H9 (cell line): Measurements from ENCODE around the gene FEV. TPM values are rescaled to one million over a fixed set of nuclear protein-coding genes. Genes with fewer than 3 reads are reported as not detected.

Source experiments
- DNase-seq: peaks from one replicate; pipeline ENCODE4 v3.0.0-alpha.2; 2017
- H2AFZ ChIP-seq: one replicate; pipeline ENCODE4 v1.6.1; 2013; ENCODE audit warnings: mild to moderate bottlenecking, low read length, control low read depth, moderate library complexity
- H2AK5ac ChIP-seq: 2 replicates; pipeline ENCODE4 v1.6.1; 2013; ENCODE audit warnings: low read length, control low read depth, mixed read lengths; ENCODE audit not compliant: insufficient read length
- H2BK120ac ChIP-seq: one replicate; pipeline ENCODE4 v1.6.1; 2013; ENCODE audit warnings: low read depth, mild to moderate bottlenecking, low read length, control low read depth, inconsistent platforms; ENCODE audit not compliant: poor library complexity, severe bottlenecking
- H2BK12ac ChIP-seq: 2 replicates; pipeline ENCODE4 v1.6.1; 2013; ENCODE audit warnings: low read length, control low read depth, mixed read lengths, low read depth; ENCODE audit not compliant: insufficient read length
- H2BK15ac ChIP-seq: 2 replicates; pipeline ENCODE4 v1.6.1; 2013; ENCODE audit warnings: low read depth, low read length, control low read depth
- H2BK20ac ChIP-seq: one replicate; pipeline ENCODE4 v1.6.1; 2013; ENCODE audit warnings: low read depth, mild to moderate bottlenecking, low read length, control low read depth, inconsistent platforms; ENCODE audit not compliant: poor library complexity, severe bottlenecking
- H2BK5ac ChIP-seq: 2 replicates; pipeline ENCODE4 v1.6.1; 2013; ENCODE audit warnings: low read length, control low read depth, mixed read lengths; ENCODE audit not compliant: insufficient read length
- H3K14ac ChIP-seq: 2 replicates; pipeline ENCODE4 v1.6.1; 2013; ENCODE audit warnings: low read length, control low read depth; ENCODE audit not compliant: insufficient read depth
- H3K18ac ChIP-seq: 2 replicates; pipeline ENCODE4 v1.6.1; 2013; ENCODE audit warnings: low read depth, mild to moderate bottlenecking, mixed read lengths, low read length, control low read depth; ENCODE audit not compliant: insufficient read length
- H3K23ac ChIP-seq: 2 replicates; pipeline ENCODE4 v1.6.1; 2013; ENCODE audit warnings: low read length, control low read depth, mixed read lengths, low read depth; ENCODE audit not compliant: insufficient read length
- H3K23me2 ChIP-seq: 2 replicates; pipeline ENCODE4 v1.6.1; 2013; ENCODE audit warnings: low read depth, mild to moderate bottlenecking, mixed read lengths, low read length, control low read depth; ENCODE audit not compliant: insufficient read length, poor library complexity, severe bottlenecking
- H3K27ac ChIP-seq: 2 replicates; pipeline ENCODE4 v1.5.1; 2013; ENCODE audit warnings: low read length, control low read depth, mixed read lengths, low read depth; ENCODE audit not compliant: insufficient read length
- H3K27me3 ChIP-seq: 2 replicates; pipeline ENCODE4 v1.6.1; 2013; ENCODE audit warnings: low read length, control low read depth, inconsistent platforms; ENCODE audit not compliant: insufficient read depth
- H3K4ac ChIP-seq: 2 replicates; pipeline ENCODE4 v1.6.1; 2013; ENCODE audit warnings: low read depth, mild to moderate bottlenecking, control low read depth, inconsistent platforms, low read length, moderate library complexity
- H3K4me1 ChIP-seq: 2 replicates; pipeline ENCODE4 v1.6.1; 2013; ENCODE audit warnings: low read length, control low read depth, inconsistent platforms; ENCODE audit not compliant: insufficient read depth
- H3K4me2 ChIP-seq: 2 replicates; pipeline ENCODE4 v1.6.1; 2013; ENCODE audit warnings: low read length, control low read depth, mixed read lengths; ENCODE audit not compliant: insufficient read length, insufficient read depth
- H3K56ac ChIP-seq: 2 replicates; pipeline ENCODE4 v1.6.1; 2013; ENCODE audit warnings: low read depth, mild to moderate bottlenecking, mixed read lengths, low read length, control low read depth; ENCODE audit not compliant: insufficient read length
- H3K79me1 ChIP-seq: 2 replicates; pipeline ENCODE4 v1.6.1; 2013; ENCODE audit warnings: low read depth, mild to moderate bottlenecking, moderate library complexity, low read length, control low read depth, inconsistent platforms; ENCODE audit not compliant: insufficient read depth, poor library complexity, severe bottlenecking
- H3K79me2 ChIP-seq: 2 replicates; pipeline ENCODE4 v1.6.1; 2013; ENCODE audit warnings: low read length, control low read depth, inconsistent platforms; ENCODE audit not compliant: insufficient read depth
- H3K9ac ChIP-seq: 2 replicates; pipeline ENCODE4 v1.6.1; 2013; ENCODE audit warnings: low read length, control low read depth, mixed read lengths; ENCODE audit not compliant: insufficient read length; ENCODE audit errors: extremely low read depth
- H3K9me3 ChIP-seq: one replicate; pipeline ENCODE4 v1.6.1; 2013; ENCODE audit warnings: low read depth, low read length, inconsistent platforms; ENCODE audit not compliant: control insufficient read depth
- H3T11ph ChIP-seq: one replicate; pipeline ENCODE4 v1.6.1; 2013; ENCODE audit warnings: mild to moderate bottlenecking, low read length, control low read depth, inconsistent platforms
- H4K20me1 ChIP-seq: one replicate; pipeline ENCODE4 v1.6.1; 2013; ENCODE audit not compliant: control insufficient read depth, insufficient read length, insufficient read depth
- H4K5ac ChIP-seq: 2 replicates; pipeline ENCODE4 v1.6.1; 2013; ENCODE audit warnings: low read depth, mild to moderate bottlenecking, mixed read lengths, low read length, control low read depth; ENCODE audit not compliant: insufficient read length
- H4K8ac ChIP-seq: replicated peaks from 2 replicates; pipeline ENCODE4 v1.6.1; 2013; ENCODE audit warnings: low read length, control low read depth, mixed read lengths, low read depth; ENCODE audit not compliant: insufficient read length
- H4K91ac ChIP-seq: 2 replicates; pipeline ENCODE4 v1.6.1; 2013; ENCODE audit warnings: low read depth, mild to moderate bottlenecking, moderate library complexity, mixed read lengths, low read length, control low read depth; ENCODE audit not compliant: insufficient read length
- H3K27ac Mint-ChIP-seq, 3 experiments: 2 replicates in 2 of 3; 3 replicates in 1 of 3; pipeline ENCODE4 v1.8.0; 2020 to 2021; ENCODE audit warnings: mixed read lengths in 3 of 3, mild to moderate bottlenecking in 1 of 3, moderate library complexity in 1 of 3
- H3K27me3 Mint-ChIP-seq: 2 replicates; pipeline ENCODE4 v1.8.0; 2021; ENCODE audit warnings: low read depth, mild to moderate bottlenecking, moderate library complexity, mixed read lengths
- H3K36me3 Mint-ChIP-seq, 3 experiments: 2 replicates in 2 of 3; 3 replicates in 1 of 3; pipeline ENCODE4 v1.8.0; 2020 to 2021; ENCODE audit warnings: low read depth in 3 of 3, mixed read lengths in 3 of 3; ENCODE audit not compliant: insufficient read depth in 1 of 3
- H3K4me1 Mint-ChIP-seq, 2 experiments: 2 replicates each; pipeline ENCODE4 v1.8.0; 2020; ENCODE audit warnings: mixed read lengths in 2 of 2
- H3K4me3 Mint-ChIP-seq, 2 experiments: 2 replicates in 1 of 2; 3 replicates in 1 of 2; pipeline ENCODE4 v1.8.0; 2020 to 2021; ENCODE audit warnings: mild to moderate bottlenecking in 2 of 2, mixed read lengths in 2 of 2, moderate library complexity in 1 of 2
- H3K9me3 Mint-ChIP-seq, 2 experiments: 2 replicates in 1 of 2; 3 replicates in 1 of 2; pipeline ENCODE4 v1.8.0; 2020; ENCODE audit warnings: mild to moderate bottlenecking in 2 of 2, mixed read lengths in 2 of 2, moderate library complexity in 1 of 2
- WGBS: extraction: QIAGEN DNeasy Blood & Tissue Kit; methylation state at CpG from one replicate; pipeline ENCODE4 v1.1.7; 2013; ENCODE audit warnings: missing lambda C conversion rate, low lambda C conversion rate, mixed read lengths; ENCODE audit not compliant: insufficient read length; ENCODE audit errors: extremely low coverage; 5-methylcytosine and 5-hydroxymethylcytosine counted together
- total RNA-seq: library from RNA; stranded (reverse); gene quantifications from 2 replicates; pipeline ENCODE4 v1.2.1, GENCODE V29; 2021
- TF ChIP-seq, protein P1 (sequence below): fragments of 200-600 bp; sonication (generic); conservative IDR thresholded peaks from 3 replicates; pipeline ENCODE4 v1.8.0; 2021; ENCODE audit warnings: antibody characterized with exemption, mild to moderate bottlenecking

Gene FEV
- total RNA-seq, 1 experiment from 2014 or later, result not detected

- no peak overlapping the region for H3K14ac ChIP-seq
- H3K27me3 Mint-ChIP-seq, result peaks cover 99% of the 10 kb centered on the region
Observed at GRCh38 chr2:219002395-219003266, 17.6 kb upstream of the FEV start.

More at GRCh38 chr2:219002395-219003266, 17.6 kb upstream of the FEV start:
- Histone ChIP-seq H2BK12ac (no peak overlapping the region), H3K23ac (no peak overlapping the region), H2BK15ac (no peak overlapping the region), H3K18ac (no peak overlapping the region), H3K23me2 (peaks cover 10% of the 10 kb centered on the region), H3T11ph (no peak overlapping the region), H2AFZ (no peak overlapping the region), H4K20me1 (no peaks in the 10 kb centered on the region), H3K9me3 (no peaks in the 10 kb centered on the region), H4K8ac (no peak overlapping the region), H2AK5ac (no peak overlapping the region), H3K9ac (no peak overlapping the region), H3K4me2 (peak overlapping the region; percentile 36), H4K5ac (no peak overlapping the region), H3K56ac (no peak overlapping the region), H3K4me1 (peaks cover 9% of the 10 kb centered on the region; the same call in 1 of the 2 replicates), H2BK120ac (no peak overlapping the region), H3K79me1 (no peaks in the 10 kb centered on the region), H4K91ac (no peak overlapping the region), H3K4ac (no peak overlapping the region), H3K79me2 (no peaks in the 10 kb centered on the region), H2BK20ac (no peak overlapping the region), H3K27ac (no peak overlapping the region), H3K27me3 (peaks cover 62% of the 10 kb centered on the region), H2BK5ac (no peak overlapping the region)
- H3K4me3 Mint-ChIP-seq, result peak overlapping the region; percentile 72 to 87
- DNase-seq, result peak; percentile 92
- no peak overlapping the region for H3K27ac Mint-ChIP-seq
- WGBS, result no CpG with 5 or more reads among the region's 72 CpGs
- peaks cover 30 to 36% of the 10 kb centered on the region in 2 experiments for H3K4me1 Mint-ChIP-seq
- TF ChIP-seq, protein P1, sequence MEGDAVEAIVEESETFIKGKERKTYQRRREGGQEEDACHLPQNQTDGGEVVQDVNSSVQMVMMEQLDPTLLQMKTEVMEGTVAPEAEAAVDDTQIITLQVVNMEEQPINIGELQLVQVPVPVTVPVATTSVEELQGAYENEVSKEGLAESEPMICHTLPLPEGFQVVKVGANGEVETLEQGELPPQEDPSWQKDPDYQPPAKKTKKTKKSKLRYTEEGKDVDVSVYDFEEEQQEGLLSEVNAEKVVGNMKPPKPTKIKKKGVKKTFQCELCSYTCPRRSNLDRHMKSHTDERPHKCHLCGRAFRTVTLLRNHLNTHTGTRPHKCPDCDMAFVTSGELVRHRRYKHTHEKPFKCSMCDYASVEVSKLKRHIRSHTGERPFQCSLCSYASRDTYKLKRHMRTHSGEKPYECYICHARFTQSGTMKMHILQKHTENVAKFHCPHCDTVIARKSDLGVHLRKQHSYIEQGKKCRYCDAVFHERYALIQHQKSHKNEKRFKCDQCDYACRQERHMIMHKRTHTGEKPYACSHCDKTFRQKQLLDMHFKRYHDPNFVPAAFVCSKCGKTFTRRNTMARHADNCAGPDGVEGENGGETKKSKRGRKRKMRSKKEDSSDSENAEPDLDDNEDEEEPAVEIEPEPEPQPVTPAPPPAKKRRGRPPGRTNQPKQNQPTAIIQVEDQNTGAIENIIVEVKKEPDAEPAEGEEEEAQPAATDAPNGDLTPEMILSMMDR, result peak; percentile 71
- no peaks in the 10 kb centered on the region; a peak in 1 of 7 replicates for H3K36me3 Mint-ChIP-seq
- no peaks in the 10 kb centered on the region for H3K9me3 Mint-ChIP-seq
